ENCODE data around the gene ATG13. TPM values are rescaled to one million over a fixed set of nuclear protein-coding genes. Genes with fewer than 3 reads are reported as not detected.
A peak's percentile ranks its signal among the peaks of the same experiment; 100 is the strongest.
"Not testable (repeated sequence)": the region's sequence is repeated elsewhere in the genome, so short reads cannot be mapped to it uniquely, and the experiment has no call there.

Gene ATG13
- 67.3 and 67.7 TPM in 2 replicates for total RNA-seq (ENCODE audit: low replicate concordance)
- long read RNA-seq, full-length matches to known transcripts: 13 of 51 reads
- long read RNA-seq, partial matches to known transcripts: 22 of 51 reads
- long read RNA-seq, other reads (novel, unspliced or antisense): 16 of 51 reads

- H3K4me1 Mint-ChIP-seq (ENCODE audit: unreplicated experiment): peaks cover 27% of the 10 kb centered on the region
- TF ChIP-seq CTCF (conservative IDR thresholded peaks at IDR 0.05): peak; percentile 82
- H3K9me3 Mint-ChIP-seq: no peaks in the 10 kb centered on the region
- peaks cover 10% of the 10 kb centered on the region for H3K36me3 Mint-ChIP-seq
- H3K27ac Mint-ChIP-seq: peak within 1 kb of the TSS; percentile 99
- peak; percentile 93 for DNase-seq (ENCODE audit: extremely low spot score, unreplicated experiment)
- H3K27me3 Mint-ChIP-seq: no peaks in the 10 kb centered on the region
- H3K4me3 Mint-ChIP-seq: peak within 1 kb of the TSS; percentile 96
Observed at GRCh38 chr11:46617134-46617971, at the start of gene ATG13, which contains the start of gene HARBI1. Gene ATG13, plus strand, starts transcription at chr11:46617553. Its CDS starts 26,739 bp downstream, at chr11:46644292. Gene HARBI1, minus strand, starts transcription at chr11:46617227. Its CDS starts 990 bp downstream, at chr11:46616237.

DNA sequence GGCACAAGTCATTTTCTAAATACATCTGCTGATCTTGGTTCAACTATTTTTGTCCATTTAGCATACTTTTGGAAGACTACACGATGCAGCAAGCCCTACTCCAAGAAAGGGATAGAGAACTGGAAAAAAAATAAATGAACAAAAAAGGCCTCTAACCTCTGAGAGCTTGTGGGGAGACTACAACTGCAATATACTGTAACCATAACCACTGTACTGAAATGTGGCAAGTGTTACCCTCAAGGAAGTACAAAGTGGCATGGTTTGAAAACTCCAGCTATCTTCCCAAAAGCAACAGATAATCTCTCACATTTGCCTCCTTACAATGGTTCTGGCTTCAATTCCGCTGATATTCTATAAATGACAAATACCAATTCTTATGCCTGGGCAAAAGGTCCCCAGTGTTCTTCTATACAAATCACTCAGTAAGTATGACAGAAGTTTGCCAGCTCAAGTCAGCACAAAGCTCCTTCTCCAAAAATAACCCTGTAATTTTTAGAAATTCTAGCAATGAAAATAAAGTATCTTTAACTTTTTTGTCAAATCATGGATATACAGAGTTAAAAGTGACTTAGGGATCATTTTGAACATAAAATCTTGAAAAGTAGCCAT lies 46.5 kb upstream of the ATG13 start:
- peaks cover 8% of the 10 kb centered on the region for H3K36me3 Mint-ChIP-seq
- no peak overlapping the region for H3K27ac Mint-ChIP-seq
- no peaks in the 10 kb centered on the region for H3K4me1 Mint-ChIP-seq (ENCODE audit: unreplicated experiment)
- DNase-seq (ENCODE audit: extremely low spot score, unreplicated experiment): no peak
- TF ChIP-seq CTCF (conservative IDR thresholded peaks at IDR 0.05): no peak
- H3K4me3 Mint-ChIP-seq: no peak overlapping the region
- no peaks in the 10 kb centered on the region for H3K9me3 Mint-ChIP-seq
- H3K27me3 Mint-ChIP-seq: no peaks in the 10 kb centered on the region

GRCh38 chr11:46574656-46575055 lies 42.7 kb upstream of the ATG13 start:
- Mint-ChIP-seq H3K27ac (no peak overlapping the region), H3K36me3 (peaks cover 14% of the 10 kb centered on the region), H3K4me1 (ENCODE audit: unreplicated experiment) (no peaks in the 10 kb centered on the region), H3K27me3 (no peaks in the 10 kb centered on the region), H3K4me3 (no peak overlapping the region), H3K9me3 (no peaks in the 10 kb centered on the region)
- TF ChIP-seq CTCF (conservative IDR thresholded peaks at IDR 0.05): no peak
- no peak for DNase-seq (ENCODE audit: extremely low spot score, unreplicated experiment)

DNA sequence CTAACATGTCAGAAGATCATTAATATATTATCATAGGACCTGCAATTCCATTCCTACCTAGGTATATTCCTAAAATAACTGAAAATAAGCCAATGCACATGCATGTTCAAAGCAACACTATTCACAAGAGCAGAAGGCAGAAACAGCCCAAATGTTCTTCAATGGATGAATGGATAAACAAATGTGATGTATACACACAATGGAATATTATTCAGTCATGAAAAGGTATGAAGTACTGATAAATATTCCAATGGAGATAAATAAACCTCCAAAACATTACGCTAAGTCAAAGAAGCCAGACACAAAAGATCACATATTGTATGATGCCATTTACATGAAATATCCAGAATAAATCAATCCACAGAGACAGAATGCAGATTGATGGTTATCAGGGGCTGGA lies 40.3 kb upstream of the ATG13 start:
- DNase-seq (ENCODE audit: extremely low spot score, unreplicated experiment): no peak
- Mint-ChIP-seq H3K4me3 (no peak overlapping the region), H3K27me3 (no peaks in the 10 kb centered on the region)

GRCh38 chr11:46582588-46582987 lies 34.8 kb upstream of the ATG13 start:
- DNase-seq (ENCODE audit: extremely low spot score, unreplicated experiment): no peak
- peaks cover 4% of the 10 kb centered on the region for H3K9me3 Mint-ChIP-seq
- peaks cover 5% of the 10 kb centered on the region for H3K4me1 Mint-ChIP-seq (ENCODE audit: unreplicated experiment)

More for the DNA sequence above, 40.3 kb upstream of the ATG13 start:
- H3K9me3 Mint-ChIP-seq: peaks cover 4% of the 10 kb centered on the region
- TF ChIP-seq CTCF (conservative IDR thresholded peaks at IDR 0.05): no peak
- H3K36me3 Mint-ChIP-seq: peaks cover 21% of the 10 kb centered on the region
- H3K4me1 Mint-ChIP-seq (ENCODE audit: unreplicated experiment): peaks cover 5% of the 10 kb centered on the region
- H3K27ac Mint-ChIP-seq: no peak overlapping the region

DNA sequence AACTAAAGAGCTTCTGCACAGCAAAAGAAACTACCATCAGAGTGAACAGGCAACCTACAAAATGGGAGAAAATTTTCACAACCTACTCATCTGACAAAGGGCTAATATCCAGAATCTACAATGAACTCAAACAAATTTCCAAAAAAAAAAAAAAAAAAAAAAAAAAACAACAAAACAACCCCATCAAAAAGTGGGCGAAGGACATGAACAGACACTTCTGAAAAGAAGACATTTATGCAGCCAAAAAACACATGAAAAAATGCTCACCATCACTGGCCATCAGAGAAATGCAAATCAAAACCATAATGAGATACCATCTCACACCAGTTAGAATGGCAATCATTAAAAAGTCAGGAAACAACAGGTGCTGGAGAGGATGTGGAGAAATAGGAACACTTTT lies 33.8 kb upstream of the ATG13 start:
- not testable (repeated sequence) for H3K27me3 Mint-ChIP-seq

More at GRCh38 chr11:46582588-46582987, 34.8 kb upstream of the ATG13 start:
- Mint-ChIP-seq H3K27ac (no peak overlapping the region), H3K4me3 (no peak overlapping the region), H3K36me3 (peaks cover 18% of the 10 kb centered on the region), H3K27me3 (no peaks in the 10 kb centered on the region)
- no peak for TF ChIP-seq CTCF (conservative IDR thresholded peaks at IDR 0.05)

More for the DNA sequence above, 33.8 kb upstream of the ATG13 start:
- H3K4me1 Mint-ChIP-seq (ENCODE audit: unreplicated experiment); DNase-seq (ENCODE audit: extremely low spot score, unreplicated experiment); H3K9me3 Mint-ChIP-seq; H3K27ac Mint-ChIP-seq; H3K4me3 Mint-ChIP-seq: not testable (repeated sequence)
- H3K36me3 Mint-ChIP-seq: peaks cover 18% of the 10 kb centered on the region

Data from type B pancreatic cell (in vitro differentiated cells).